IPS DF 6.9 (cell line): ENCODE measurements around the gene UGCG.

Experiments used
- DNase-seq: peaks from one replicate; pipeline ENCODE4 v3.0.0-alpha.2; 2013; ENCODE audit warnings: low read depth, low spot score
- H3K27ac ChIP-seq: one replicate; pipeline ENCODE4 v1.5.1; 2013; ENCODE audit warnings: low read length, control low read depth
- H3K27me3 ChIP-seq: 2 replicates; pipeline ENCODE4 v1.6.1; 2013; ENCODE audit warnings: mild to moderate bottlenecking, low read length; ENCODE audit not compliant: control insufficient read depth, insufficient read depth
- H3K36me3 ChIP-seq: 2 replicates; pipeline ENCODE4 v1.6.1; 2013; ENCODE audit warnings: low read length; ENCODE audit not compliant: control insufficient read depth, insufficient read depth
- H3K4me1 ChIP-seq: 2 replicates; pipeline ENCODE4 v1.6.1; 2013; ENCODE audit warnings: low read length; ENCODE audit not compliant: control insufficient read depth, insufficient read depth
- H3K4me3 ChIP-seq: 2 replicates; pipeline ENCODE4 v1.5.1; 2013; ENCODE audit warnings: mild to moderate bottlenecking, low read length
- H3K9me3 ChIP-seq: 2 replicates; pipeline ENCODE4 v1.6.1; 2013; ENCODE audit warnings: low read length, inconsistent platforms; ENCODE audit not compliant: control insufficient read depth, insufficient read depth
- WGBS: extraction: QIAGEN DNeasy Blood & Tissue Kit; methylation state at CpG from one replicate; pipeline ENCODE4 v1.1.7; 2013; ENCODE audit warnings: mixed read lengths, missing lambda C conversion rate; ENCODE audit not compliant: insufficient read length, insufficient coverage; 5-methylcytosine and 5-hydroxymethylcytosine counted together

The UGCG gene

DNA sequence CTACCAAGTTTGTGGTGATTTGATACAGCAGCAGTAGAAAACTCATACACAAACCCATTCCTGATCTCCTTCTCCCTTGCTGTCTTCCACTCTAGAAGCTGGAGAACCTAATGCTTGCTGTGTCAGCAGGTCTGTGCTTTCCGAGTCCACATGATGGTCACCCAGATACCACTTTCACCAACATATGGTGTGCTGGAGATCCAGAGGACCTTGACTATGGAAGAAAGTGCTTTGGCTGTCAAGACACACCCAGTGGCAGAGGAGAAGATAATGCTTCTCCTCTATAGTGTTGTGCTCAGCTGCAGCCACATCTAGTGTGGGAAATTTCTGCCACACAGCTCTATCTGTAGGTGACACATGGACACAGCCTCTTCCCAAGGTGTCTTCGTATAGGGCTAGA, 67.4 kb downstream of the UGCG start:
- DNase-seq: no peak
- Histone ChIP-seq H3K36me3 (no peaks in the 10 kb centered on the region), H3K27ac (no peak overlapping the region), H3K4me3 (no peak overlapping the region), H3K4me1 (no peaks in the 10 kb centered on the region), H3K9me3 (no peaks in the 10 kb centered on the region), H3K27me3 (no peaks in the 10 kb centered on the region)
- no CpG with 5 or more reads among the region's 2 CpGs for WGBS

DNA sequence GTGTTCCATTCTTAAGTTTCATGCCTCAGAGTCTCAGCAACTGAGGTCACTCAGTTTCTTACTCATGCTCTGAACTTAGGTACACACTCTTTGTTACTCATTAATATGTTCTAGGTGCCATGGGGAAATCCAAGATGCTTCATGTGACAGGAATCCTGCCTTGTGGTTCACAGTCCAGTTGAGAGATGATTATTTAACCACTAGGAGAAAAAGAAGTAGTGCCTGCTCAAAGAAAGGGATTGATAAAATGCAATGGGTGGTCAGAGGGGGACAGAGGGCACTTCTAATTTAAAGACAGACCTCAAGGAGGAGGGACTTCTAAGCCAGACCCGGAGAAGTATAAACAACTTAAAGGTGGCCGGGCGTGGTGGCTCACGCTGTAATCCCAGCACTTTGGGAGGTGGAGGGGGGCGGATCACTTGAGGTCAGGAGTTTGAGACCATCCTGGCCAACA, 69.0 kb downstream of the UGCG start:
- Histone ChIP-seq H3K9me3 (no peaks in the 10 kb centered on the region), H3K4me1 (no peaks in the 10 kb centered on the region), H3K27me3 (no peaks in the 10 kb centered on the region), H3K36me3 (no peaks in the 10 kb centered on the region), H3K4me3 (no peak overlapping the region), H3K27ac (no peak overlapping the region)
- no peak for DNase-seq
- WGBS: no CpG with 5 or more reads among the region's 5 CpGs

DNA sequence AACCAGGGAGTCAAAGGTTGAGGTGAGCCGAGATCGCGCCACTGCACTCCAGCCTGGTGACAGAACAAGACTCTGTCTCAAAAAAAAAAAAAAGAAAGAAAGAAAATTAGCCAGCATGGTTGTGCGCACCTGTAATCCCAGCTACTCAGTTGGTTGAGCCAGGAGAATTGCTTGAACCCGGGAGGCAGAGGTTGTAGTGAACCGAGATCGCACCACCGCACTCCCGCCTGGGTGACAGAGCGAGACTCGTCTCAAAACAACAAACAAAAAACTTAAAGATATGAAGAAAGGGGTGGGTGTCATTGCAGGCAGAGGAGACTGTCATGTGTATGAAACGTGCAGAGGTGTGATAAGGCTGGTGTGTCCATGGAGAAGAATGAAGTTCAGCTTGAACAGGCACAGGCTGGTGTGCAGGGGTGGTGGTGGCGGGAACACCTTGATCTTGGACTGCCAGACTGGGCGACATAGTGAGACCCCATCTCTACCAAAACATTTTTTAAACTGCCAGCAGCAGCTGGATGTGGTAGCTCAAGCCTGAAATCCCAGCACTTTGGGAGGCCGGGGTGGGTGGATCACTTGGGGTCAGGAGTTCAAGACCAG, 69.6 kb downstream of the UGCG start:
- Histone ChIP-seq H3K27me3 (no peaks in the 10 kb centered on the region), H3K4me3 (no peak overlapping the region), H3K27ac (no peak overlapping the region), H3K9me3 (no peaks in the 10 kb centered on the region), H3K4me1 (no peaks in the 10 kb centered on the region), H3K36me3 (no peaks in the 10 kb centered on the region)
- WGBS: no CpG with 5 or more reads among the region's 15 CpGs
- DNase-seq: no peak

DNA sequence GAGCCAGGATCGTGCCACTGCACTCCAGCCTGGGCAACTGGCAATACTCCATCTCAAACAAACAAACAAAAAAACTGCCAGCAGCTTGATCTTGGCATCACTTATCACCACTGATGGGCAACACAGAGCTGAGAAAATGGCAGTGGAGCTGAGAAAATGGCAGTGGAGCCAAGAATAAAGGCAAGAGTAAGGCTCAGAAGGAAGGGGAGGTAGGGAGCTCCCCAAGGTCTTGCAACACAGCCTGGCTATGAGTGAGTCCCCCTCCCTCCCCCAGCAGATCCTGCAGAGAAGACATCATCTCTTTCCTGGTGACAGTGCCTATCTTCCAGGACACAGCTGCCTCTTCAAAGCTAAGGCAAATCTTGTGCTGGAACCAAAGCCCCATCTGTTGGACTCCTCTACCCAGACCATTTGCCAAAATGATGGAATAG, 70.3 kb downstream of the UGCG start:
- Histone ChIP-seq H3K9me3 (no peaks in the 10 kb centered on the region), H3K27ac (no peak overlapping the region), H3K4me1 (no peaks in the 10 kb centered on the region), H3K4me3 (no peak overlapping the region), H3K27me3 (no peaks in the 10 kb centered on the region), H3K36me3 (no peaks in the 10 kb centered on the region)
- WGBS: no CpG with 5 or more reads among the region's 1 CpG
- DNase-seq: no peak

DNA sequence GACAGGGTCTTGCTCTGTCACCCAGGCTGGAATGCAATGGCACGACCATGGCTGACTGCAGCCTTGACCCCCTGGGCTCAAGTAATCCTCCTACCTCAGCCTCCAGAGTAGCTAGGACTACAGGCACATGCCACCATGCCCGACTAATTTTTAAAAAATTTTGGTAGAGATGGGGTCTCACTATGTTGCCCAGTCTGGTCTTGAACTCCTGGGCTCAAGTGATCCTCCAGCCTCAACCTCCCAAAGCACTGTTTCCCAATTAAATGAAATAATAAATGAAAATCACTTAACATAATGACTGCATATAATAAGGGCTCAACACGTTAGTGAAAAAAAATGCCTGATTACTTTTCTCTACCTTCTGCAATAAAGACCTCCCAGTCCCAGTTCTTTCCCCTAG, 71.0 kb downstream of the UGCG start:
- no peaks in the 10 kb centered on the region for H3K9me3 ChIP-seq
- no peaks in the 10 kb centered on the region for H3K27me3 ChIP-seq
- no peaks in the 10 kb centered on the region for H3K36me3 ChIP-seq
- DNase-seq: no peak
- H3K27ac ChIP-seq: no peak overlapping the region
- WGBS: no CpG with 5 or more reads among the region's 3 CpGs
- H3K4me3 ChIP-seq: no peak overlapping the region
- no peaks in the 10 kb centered on the region for H3K4me1 ChIP-seq

DNA sequence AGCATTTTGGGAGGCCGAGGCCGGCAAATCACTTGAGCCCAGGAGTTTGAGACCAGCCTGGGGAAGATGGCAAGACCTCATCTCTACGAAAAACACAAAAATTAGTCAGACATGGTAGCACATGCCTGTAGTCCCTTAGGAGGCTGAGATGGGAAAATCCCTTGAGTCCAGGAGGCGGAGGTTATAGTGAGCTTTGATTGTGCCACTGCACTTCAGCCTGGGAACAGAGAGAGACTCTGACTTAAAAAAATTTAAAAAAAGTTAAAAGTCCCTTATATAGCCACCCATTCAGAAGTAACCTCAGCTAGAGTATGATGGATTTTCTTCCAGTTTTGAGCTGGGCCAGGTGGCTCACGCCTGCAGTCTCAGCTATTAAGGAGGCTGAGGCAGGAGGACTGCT, 72.4 kb downstream of the UGCG start:
- DNase-seq: no peak
- H3K9me3 ChIP-seq: no peaks in the 10 kb centered on the region
- no CpG with 5 or more reads among the region's 5 CpGs for WGBS
- no peaks in the 10 kb centered on the region for H3K36me3 ChIP-seq
- H3K4me1 ChIP-seq: no peaks in the 10 kb centered on the region
- H3K4me3 ChIP-seq: no peak overlapping the region
- no peak overlapping the region for H3K27ac ChIP-seq
- no peaks in the 10 kb centered on the region for H3K27me3 ChIP-seq

DNA sequence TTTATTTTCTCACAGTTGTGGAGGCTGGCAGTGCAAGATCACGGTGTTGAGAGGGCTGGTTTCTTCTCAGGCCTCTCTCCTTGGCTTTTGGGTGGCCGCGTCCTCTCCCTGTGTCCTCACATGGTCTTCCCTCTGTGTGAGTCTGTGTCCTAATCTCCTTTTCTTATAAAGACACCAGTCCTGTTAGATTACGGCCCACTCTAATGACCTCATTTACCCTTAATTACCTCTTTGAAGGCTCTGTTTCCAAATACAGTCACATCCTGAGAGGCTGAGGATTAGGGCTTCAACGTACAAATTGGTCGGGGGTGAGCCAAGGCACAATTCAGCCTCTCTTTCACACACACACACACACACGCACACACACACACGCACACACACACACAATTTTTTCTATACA, 73.0 kb downstream of the UGCG start:
- Histone ChIP-seq H3K4me1 (no peaks in the 10 kb centered on the region), H3K4me3 (no peak overlapping the region), H3K27me3 (no peaks in the 10 kb centered on the region), H3K36me3 (no peaks in the 10 kb centered on the region), H3K9me3 (no peaks in the 10 kb centered on the region), H3K27ac (no peak overlapping the region)
- no CpG with 5 or more reads among the region's 8 CpGs for WGBS
- DNase-seq: no peak

DNA sequence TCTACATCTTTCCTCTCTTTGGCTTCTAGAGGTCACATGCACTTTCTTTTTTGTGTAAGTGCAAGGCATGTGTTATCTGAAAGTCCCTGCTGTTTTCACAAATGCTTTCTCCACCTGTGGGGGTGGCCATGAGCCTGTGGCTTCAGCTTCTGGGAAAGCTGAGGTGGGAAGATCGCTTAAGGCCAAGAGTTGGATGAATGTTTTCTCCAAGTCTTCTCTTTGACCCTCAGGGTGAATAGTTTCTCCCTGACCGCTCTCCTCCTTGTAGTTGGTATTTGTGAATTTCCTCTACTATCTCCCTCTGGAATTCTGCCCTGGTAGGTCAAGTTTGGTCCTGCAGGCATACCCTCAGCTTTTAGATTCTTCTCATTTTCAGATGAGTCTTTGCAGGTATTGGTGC, 74.2 kb downstream of the UGCG start:
- H3K9me3 ChIP-seq: no peaks in the 10 kb centered on the region
- WGBS: no CpG with 5 or more reads among the region's 2 CpGs
- no peaks in the 10 kb centered on the region for H3K36me3 ChIP-seq
- H3K27me3 ChIP-seq: no peaks in the 10 kb centered on the region
- DNase-seq: no peak
- no peaks in the 10 kb centered on the region for H3K4me1 ChIP-seq
- H3K27ac ChIP-seq: no peak overlapping the region
- no peak overlapping the region for H3K4me3 ChIP-seq

DNA sequence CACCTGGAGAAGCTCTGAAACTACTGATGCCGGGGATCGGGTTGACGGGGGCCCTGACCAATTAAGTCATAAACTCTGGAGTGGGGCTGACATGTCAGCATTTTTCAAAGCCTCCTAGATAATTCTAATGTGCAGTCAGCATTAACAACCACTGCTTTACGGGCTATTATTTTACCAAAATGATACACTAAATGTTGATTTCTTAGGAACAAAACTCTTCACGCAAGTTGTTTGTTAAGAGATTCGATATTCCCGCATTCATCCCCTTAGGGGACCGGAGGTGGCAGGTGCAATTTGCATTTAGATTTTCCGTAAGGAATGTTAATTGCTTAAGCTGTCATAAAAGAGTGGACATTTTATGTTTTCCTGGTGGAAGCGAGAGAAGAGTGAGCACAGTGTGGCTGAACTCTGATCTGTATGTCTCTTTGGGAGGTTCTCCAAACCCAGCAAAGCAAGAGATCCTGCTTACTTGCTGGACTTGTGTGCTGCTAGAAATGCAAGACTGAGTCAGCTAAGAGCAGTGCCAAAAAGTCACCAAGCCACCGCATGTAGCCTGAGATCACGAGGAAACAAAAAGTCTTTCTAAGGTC, 77.6 kb downstream of the UGCG start:
- H3K27ac ChIP-seq: no peak overlapping the region
- H3K27me3 ChIP-seq: no peaks in the 10 kb centered on the region
- H3K36me3 ChIP-seq: no peaks in the 10 kb centered on the region
- no peak overlapping the region for H3K4me3 ChIP-seq
- no peak for DNase-seq
- no peaks in the 10 kb centered on the region for H3K9me3 ChIP-seq
- H3K4me1 ChIP-seq: no peaks in the 10 kb centered on the region
- no CpG with 5 or more reads among the region's 12 CpGs for WGBS

DNA sequence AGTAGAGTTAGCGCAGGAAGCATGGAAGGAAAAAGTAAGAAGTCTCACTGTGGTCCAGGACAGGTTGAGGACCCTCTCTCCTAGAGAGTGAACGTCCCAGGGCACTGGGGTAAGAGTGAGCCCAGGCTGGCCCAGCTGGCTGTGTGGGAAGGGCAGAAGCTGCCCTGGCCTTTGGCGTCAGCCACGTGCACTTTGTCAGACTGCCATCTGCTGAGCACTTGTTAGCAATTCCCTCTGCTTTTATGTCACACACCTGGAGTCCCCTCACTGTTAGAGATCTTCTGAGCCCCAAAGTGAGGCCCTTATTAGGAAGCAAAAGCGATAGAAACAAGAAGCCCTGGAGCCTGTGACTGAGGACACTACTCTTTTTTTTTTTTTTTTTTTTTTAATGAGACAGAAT, 79.1 kb downstream of the UGCG start:
- no CpG with 5 or more reads among the region's 5 CpGs for WGBS
- Histone ChIP-seq H3K27ac (no peak overlapping the region), H3K4me3 (no peak overlapping the region), H3K27me3 (no peaks in the 10 kb centered on the region), H3K9me3 (no peaks in the 10 kb centered on the region), H3K36me3 (no peaks in the 10 kb centered on the region), H3K4me1 (no peaks in the 10 kb centered on the region)
- DNase-seq: peak; percentile 33

DNA sequence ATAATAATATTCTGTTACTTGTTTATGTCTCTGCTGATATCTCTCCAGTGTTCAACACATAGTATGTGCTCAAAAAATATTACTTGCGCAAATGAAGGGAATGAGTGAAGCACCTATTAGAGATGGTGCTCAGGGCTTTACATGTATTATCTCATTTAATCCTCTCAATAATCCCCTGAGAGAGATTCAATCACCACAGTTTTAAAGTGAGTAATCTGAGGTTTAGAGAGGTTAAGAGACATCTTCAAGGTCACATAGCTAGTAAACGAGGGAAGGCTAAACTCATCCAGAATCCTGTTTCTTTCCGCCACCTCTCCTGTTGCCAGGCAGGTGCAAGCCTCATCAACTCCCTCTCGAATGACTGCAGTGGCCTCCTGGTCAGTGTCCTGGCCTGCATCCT, 82.0 kb downstream of the UGCG start:
- no peak for DNase-seq
- no peaks in the 10 kb centered on the region for H3K36me3 ChIP-seq
- WGBS: no CpG with 5 or more reads among the region's 4 CpGs
- no peak overlapping the region for H3K27ac ChIP-seq
- H3K27me3 ChIP-seq: no peaks in the 10 kb centered on the region
- H3K4me3 ChIP-seq: no peak overlapping the region
- H3K9me3 ChIP-seq: no peaks in the 10 kb centered on the region
- H3K4me1 ChIP-seq: no peaks in the 10 kb centered on the region
